NCI-H69 (cell line): ENCODE measurements around the gene LMX1B.

ENCODE experiments used
- DNase-seq: peaks from one replicate; lab custom pipeline; 2025; lab: John Stamatoyannopoulos, UW

LMX1B gene

DNA sequence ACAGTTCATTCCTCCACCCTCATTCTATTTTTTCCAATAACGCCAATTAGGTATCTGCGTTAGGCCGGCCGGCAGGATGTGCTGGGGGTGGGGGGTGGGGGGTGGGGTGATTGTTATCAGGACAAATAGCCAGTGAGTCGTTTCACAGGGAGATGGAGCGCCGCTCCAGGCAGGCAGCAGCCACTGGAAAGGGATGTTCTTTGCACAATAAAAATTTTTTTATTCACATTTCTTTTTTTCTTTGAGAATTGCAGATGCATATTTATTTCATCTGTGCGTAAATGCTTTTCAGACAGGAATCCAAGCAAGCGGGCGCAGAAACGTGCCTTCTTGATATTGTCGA lies 4.1 kb downstream of the LMX1B start:
- DNase-seq, result no peak

DNA sequence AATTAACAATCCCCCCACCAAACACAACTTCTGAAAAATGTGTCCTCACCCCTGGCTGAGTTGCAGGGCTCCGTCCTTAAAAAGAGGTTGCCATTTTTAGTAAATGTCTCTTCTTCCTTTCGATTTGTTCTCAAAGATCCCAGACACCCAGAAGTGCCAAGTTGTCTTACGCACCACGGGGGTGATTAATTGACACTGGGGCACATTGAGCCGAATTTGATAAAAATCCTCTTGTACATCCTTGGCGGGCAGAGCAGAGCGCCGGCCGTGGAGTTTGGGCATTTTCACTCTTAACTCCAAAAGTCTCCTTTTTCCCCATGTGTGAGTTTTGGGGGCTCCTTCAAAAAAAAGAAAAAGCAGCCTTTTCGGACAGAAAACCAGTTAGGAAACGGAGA lies 4.5 kb downstream of the LMX1B start:
- no peak for DNase-seq

DNA sequence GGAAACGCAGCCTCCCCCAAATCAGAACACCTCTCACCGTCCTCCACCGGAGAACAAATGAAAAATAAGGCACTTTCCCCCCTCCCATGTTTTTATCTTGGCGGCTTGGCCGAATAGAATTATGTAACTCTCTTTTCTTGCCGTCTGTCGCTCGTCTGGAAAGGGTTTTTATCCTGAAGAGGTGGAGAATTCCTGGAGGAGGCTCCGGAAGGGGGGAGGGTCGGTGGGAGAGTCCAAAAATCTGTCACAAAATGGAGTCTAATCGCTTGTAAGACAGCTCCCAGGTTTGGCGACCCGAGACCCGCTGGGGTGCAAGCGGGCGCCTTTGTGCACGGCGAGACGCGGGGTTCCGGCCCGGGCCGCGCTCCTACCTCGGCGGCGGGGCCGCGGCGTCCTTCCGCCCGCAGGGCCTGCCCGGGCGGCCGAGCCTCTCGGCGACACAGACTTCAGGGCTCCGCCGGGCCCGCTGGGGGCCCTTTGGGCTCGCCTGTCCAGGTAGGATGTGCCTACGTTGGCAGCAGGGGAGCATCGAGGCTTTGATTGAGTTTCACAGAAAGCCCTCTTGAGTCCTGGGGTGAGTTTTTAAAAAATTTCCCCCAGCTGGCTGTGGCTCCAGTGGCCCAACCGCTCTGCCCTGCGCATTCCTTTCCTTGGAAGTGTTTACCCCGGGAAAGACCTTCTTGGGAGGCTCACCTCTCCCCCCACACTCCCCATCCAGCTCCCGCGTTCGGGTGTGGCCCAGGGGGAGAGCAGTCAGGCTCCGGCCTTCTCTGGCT lies 5.0 kb downstream of the LMX1B start:
- no peak for DNase-seq

DNA sequence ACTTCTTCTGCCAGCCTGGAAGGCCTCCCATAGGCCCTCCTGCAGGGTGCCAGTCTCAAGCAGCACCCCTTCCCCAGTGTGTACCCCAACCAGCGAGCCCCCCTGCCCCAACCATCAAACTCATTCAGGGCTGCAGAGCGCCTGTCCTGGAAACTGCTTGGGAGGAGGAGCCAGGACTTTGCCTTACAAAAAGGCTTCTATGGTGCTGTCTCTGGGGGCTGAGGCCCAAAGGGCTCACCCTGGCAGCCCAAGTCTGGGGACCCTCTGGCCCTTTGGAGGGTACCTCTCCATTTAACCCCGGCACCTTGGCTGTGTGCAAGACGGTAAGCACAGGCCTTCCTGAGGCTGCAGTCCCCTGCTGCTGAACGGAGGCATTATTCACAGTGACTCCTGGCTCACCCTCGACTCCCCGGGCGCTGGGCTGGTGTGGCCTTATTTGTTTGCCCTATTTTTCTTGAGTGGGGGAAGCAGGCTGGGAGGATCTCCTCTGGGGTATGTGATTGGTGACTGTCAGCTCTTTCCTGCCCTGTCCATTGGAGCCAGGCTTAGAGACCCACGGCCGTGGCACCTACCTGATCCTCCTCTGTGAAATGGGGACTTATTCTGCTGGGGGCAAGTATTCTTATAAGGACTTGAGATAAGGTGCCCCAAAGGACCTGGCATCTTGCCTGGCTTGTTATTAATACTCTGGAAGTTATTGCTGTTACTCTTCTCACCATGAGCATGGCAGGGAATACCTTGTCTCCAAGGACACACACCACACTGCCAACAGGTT lies 5.8 kb downstream of the LMX1B start:
- DNase-seq, result no peak

DNA sequence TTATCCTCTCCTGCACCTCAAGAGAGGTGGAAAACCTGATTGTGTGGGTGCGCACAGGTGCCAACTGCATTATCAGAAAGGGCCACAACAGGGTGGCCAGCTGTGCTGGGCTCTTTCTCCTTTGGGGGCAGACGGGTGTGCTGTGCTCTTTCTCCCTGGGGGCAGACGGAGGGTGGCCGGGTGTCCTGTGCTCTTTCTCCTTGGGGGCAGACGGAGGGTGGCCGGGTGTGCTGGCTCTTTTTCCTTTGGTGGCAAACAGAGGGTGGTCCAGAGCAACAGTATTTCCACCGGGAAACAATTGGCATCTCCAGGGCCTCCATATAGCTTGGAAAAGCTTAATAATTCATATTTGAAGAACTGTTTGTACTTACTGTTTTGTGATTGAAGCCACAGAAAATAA lies 6.8 kb downstream of the LMX1B start:
- DNase-seq, result no peak

DNA sequence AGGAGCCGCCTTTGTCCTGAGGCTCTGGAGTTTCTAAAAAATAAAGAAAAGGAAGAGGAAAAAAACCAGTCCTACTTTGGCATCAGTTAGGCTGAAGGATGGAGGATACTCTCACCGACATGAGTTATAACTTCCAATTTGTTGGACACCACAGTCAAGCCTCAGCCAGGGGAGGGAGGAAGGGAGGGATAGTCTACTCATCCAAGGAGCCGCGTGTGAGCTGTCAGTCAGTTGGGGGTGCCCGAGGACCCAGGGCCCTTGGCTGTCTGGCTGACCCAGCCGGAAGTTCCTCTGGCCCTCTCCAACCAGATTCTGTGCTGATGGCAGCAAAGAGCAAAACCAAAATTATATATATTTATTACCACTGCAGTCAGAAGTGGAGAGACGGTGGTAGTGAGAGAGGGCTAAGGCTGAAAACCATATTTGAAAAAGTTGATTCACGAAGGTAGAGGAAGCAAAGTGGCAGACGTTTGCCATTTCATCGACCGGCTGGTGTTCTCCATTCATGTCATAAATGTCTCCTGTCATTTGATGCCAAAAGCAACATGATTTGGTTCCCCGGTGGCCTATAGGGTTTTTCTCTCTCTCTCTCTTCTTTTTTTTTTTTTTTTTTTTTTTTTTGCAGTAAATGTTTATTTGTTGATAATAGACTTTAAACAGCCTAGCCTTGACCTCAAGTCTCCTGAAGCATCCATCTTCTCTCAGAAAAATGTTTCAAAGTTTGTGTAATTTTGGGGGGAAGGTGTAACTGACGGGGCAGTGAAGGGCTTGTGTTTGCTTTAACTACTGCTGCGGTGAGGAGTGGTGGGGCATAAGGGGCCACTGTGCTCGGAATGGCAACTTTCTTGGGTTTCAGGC lies 7.6 kb downstream of the LMX1B start:
- no peak for DNase-seq

DNA sequence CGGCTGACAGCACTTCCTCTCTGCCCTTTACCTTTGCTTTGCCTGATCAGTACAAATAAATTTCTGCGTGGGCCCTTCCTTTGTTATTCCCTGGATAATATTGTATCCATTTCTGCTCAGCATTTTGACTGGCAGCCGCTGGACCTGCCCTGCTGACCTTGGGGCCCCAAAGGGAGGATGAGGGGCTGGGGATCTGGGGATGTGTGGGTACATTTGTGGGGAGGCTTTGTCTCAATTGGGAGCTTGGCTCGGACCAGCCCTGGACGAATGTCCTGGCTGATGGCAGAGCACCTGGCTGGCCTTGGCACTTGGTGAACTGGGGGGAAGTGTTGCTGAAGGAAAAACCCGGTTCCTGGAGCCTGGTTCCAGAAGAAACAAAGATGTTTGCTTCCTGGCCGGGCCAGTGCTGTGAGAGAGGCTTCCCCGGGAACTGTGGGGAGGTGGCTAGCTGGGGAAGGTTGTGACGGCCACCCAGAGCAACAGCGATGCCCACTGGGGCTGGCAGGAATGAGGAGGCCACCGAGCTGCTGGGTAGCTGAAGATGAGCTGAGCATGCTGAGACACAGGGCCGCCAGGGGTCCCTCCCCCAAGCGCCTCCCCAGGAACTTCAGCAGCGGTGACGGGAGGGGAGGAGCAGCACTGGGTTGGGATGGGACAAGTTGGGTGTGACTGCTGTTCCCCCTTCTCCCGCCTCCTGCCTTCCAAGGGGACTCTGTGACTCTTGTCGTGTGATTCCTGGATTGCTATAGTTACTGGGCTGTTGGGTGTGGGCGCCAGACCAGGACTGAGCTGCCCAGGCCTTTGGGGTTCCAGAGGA lies 8.4 kb downstream of the LMX1B start:
- no peak for DNase-seq

DNA sequence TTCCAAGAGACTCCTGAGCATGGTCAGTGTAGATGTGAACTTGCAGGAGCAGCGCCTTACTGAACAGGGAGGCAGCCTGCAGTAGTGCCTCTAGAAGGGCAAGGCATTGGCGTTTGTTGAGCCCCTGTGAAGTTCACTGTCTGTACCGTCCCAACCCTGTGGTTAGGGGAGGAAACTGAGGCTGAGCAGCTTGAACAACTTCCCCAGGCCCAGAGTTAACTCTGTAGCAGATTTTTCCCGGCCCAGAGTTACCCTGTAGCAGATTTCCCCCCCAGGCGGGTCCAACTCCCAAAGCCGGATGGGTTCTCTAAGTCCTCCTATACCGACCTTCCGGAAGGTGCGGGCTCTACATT lies 9.6 kb downstream of the LMX1B start:
- no peak for DNase-seq

DNA sequence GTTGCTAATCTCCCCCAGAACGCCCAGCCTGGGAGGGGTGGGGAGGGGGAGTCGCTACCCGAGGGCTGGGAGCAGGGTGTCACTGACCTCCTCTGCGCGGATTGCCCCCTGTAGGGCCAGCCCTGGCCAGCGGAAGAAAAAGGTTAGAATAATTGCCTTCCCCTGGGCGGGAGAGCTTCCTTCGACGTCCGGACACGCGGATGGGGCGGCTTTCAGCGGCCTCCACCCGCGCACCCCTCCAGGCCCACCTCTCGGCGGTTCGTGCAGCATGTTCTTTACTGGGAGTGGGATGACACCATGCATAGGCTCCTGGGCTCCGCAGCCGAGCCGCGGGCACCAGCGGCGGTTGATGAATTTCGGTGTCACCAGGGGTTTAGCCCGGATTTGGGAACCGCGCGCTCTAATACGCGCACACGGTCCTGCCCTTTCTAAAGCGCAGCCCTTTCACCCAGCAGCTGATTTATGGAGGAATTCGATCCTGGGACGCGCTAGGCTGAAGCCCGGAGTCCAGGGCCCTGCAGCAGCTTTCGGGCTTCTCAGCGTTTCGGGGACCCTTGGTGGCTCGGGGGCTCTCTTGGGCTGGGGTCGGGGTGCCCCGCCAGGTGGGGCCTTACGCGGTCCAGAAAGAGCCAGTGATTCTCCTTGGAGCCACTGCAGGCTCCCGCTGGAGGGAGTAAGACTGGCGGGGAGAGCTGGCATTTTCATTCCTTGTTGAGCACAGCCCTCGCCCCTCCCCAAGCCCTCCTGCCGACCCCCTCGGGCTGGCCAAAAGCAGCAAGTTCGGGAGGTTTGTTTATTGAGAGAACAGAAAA lies 10.1 kb downstream of the LMX1B start:
- DNase-seq, result no peak

DNA sequence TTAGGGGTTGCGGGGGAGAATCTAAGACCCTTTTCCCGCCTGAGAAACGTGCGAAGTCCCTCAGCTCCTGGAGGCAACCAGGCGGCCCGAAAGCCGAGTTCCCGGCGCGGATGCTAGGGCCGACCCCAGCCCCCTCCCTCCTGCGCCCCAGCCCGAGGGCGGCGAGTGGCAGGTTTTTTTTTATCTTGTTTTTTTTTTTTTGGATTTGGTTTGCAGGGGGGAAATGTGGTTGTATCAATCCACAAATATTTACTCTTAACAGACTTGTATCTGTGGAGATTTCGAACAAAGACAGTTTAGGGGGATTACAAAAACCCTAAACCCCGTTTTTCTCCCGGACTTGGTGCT lies 10.7 kb downstream of the LMX1B start:
- DNase-seq, result no peak

DNA sequence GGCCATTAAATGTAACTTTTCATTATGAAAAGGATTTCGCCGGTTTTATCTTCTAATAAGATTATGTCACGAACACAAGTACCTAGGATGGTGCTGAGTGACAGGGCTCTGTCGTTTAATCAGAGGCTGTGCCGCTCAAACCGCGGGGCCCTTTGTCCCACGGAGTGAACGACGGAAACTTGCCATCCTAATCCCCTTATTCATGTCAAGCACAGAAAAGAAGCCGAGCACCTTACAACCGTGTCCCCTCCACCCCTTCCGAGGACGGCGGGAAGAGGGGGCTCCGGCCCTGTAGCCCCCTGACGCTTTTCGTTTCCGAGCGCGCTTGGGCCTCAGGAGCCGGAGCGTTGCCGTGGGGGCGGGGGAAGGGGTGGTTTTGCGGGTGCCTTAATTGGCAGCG lies 11.2 kb downstream of the LMX1B start:
- DNase-seq, result no peak

DNA sequence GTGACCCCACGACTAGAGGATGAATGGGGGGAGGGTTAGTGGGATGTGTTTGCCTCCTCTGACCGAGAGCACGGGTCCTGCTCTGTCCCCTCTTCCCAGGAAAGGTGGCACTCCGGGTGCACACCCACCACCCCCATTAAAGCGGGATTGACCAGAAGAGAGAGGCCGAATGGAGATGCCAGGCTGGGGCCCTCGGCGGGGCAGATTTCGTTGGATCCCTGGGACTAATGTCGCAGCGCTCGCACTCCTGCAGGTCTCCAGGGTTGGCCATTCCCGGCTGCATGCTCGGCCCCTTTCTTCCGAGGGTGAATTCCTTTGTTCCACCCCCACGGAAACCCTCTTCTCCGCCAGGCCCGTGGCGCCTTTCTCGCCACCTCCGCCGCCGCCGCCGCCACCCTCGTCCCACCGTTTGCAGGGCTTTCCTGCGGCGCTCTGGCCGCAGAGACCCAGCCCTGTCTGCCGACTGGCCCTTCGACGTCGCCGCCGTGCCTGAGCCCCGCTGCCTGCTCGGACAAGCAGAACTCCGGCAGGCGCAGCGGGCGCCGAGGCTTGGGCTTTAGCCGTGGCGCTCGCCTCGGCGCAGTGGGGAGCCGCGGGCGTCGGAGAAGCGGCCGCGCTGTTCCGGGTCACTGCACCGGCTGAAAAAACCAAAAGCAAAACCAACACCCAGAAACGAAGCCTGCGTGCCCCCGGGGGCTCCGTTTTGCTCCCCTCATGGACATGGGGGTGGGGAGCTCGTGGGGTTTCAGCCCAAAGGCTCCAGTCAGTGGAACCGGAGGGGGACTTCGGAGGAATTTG lies 11.8 kb downstream of the LMX1B start:
- DNase-seq, result peak; percentile 17

DNA sequence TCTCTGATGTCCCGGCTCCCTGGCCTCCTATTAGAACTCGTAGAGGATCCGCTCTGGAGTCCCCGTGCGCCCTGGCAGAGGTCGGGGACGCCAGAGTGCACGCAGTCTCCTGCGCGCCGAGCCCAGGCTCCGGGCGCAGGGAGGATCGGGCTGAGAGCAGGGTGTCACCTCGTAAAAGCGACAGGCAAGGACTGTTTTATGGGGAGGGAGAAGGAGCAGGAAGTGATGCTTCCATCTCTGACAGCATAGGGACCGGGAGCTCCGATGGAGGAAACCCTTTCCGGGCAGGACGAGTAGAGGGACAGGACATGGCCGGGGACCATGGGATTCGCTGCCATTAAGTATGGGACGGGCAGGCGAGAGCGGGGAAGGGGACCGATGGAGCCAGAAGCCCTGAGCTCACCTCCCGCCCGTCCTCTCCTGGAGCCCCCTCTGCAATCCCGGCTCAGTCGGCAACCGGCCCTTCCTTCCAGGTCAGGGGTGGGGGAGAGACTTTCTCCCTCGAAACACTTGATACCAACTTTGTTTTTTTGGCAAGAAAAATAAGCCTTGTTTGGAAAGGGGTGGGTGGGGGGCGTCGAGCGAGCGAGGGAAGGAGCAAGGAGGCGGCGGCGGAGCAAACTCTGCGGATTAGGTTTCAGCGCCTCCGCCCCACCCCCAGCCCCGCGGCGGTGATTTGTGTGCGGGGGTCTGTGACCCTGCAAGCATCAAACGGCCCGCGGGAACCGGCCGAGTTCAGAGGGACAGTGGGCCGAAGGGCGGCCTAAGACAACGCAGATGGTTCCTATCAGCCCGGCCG lies 12.6 kb downstream of the LMX1B start:
- DNase-seq, result no peak

DNA sequence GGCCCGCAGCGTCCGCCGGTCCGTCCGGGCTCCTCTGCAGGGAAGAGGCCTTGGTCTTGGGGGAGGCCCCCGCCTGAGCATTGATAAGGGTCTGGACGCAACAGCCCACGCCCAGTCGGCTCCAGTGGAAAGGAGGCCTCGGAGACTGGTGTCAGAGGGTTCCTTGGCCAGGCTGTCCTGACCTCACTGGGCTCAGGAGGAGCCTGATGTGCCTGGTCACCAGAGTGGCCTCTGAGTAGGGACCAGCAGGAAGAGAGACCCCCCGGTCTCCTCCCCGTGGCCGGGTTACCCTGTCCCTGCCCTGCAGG lies 13.2 kb downstream of the LMX1B start:
- DNase-seq, result no peak

DNA sequence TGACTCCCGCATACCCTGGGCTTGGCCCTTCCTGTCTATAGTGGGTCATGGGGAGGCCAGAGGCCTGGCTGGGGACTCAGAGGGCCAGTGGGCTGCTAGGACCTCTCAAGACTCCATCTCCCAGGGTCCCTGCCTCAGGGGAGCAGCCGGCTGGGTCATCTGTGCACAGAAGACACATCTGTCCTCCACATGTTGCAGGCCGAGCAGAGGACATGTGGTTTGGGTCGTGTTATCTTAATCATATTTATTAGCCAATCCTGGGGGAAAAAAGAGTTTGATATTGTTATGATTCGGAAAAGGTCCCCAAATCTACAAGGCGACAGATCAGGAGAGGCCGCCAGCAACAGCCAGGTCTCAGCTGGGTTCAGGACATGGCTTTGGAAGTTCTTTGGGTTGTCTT lies 14.4 kb downstream of the LMX1B start:
- DNase-seq, result no peak

DNA sequence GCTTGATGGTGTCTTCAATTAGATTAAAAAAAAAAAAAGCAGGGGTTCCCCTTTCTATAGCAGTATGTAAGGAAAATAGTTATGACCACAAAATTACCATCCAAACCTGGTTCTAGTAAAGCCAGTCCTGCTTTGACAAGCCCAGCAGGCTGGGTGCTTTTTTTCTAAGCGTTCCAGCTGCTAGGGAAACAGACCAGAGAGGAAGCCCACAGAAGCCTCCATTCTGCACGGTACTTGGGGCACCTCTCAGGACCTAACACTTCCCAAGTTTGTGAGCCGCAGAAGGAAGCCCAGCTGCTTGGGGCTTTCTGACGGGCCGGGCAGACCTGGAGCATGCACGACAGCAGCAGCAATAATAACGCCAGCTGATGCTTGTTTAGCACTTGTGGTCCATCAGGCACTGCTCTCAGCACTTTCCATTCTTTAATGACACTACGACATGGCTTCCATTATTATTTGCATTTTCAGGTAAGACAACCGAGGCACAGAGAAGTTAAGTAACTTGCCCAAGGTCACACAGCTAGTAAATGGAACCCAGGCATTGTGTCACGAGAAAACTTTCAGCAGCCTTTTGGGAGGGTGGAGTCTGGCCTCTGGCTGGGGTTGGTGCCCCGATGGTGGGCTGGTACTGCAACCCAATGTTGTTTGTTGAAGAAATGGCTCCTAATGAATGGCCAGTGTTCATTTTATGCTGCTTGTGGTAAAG lies 15.4 kb downstream of the LMX1B start:
- no peak for DNase-seq

DNA sequence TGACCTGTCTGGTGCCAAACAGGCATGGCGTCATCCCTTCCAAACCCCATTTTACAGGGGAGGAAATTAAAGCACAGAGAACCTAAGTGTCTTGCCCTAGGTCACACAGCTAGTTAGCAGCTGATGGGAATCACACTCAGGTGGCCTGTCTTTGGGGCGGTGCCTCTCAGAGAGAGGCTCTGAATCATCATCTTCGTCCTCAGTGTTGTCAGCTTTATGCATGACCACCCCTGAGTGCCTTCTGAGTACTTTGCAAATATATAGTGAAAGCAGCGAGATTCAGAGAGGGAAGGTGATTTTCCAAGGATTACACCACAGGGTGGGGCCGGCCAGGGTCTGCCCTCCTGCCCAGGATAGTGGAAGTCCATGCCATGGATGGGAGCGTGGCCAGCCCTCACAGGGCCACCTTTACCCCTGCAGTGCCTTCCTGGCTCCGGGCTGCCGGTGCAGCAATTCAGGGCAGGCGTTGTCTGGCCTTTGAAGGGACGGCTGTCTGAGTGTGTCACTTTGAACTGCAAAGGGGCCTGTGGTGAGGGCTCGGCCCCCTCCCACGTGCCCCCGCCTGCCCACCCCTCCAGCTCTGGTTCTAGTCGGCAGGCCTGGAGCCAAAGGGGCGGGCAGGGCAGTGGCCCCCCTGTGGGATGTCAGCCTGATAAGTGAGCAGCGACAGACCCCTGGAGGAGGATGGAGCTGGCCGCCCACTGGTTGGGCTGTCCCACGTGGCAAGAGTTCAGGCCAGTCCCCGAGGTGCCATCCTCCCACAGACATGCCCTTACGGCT lies 16.9 kb downstream of the LMX1B start:
- DNase-seq, result no peak

DNA sequence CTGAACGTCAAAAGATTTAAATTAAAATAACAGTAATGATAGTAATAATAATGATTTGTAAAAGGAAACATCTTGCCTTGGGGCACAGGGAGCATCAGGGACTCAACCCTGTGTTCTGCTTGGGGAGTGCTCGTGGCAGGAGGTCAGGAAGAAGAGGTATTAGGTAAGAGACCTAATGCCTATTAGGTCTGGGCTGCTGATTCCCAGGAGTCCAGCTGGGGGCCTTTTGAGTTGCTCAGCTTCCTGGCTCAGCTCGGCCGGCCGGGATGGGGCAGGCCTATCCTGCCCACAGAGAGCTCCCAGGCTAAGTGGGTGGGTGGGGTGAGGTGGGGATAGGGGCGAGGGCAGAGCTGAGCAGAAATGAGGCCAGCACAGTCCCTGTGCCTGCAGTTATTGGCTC lies 17.5 kb downstream of the LMX1B start:
- DNase-seq, result no peak
